ENCODE results near the gene CNTN5.

DNA sequence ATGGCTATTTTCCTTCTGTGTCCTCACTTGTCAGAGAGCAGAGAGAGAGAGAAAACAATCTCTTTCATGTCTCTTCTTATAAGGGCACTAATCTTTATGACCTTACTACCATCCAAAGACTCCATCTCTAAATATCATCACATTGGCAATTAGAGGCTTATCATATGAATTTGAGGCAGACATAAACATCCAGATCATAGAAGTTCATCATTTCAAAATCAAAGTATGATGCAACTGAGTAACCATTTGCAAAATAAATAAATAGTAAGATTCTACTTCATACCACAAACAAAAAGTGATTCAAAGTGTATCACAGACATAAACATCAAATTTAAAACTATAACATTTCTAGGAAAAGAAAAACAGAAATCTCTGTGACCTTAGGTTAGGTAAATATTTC lies 1161.6 kb downstream of the CNTN5 start:
- TF ChIP-seq, protein P1, sequence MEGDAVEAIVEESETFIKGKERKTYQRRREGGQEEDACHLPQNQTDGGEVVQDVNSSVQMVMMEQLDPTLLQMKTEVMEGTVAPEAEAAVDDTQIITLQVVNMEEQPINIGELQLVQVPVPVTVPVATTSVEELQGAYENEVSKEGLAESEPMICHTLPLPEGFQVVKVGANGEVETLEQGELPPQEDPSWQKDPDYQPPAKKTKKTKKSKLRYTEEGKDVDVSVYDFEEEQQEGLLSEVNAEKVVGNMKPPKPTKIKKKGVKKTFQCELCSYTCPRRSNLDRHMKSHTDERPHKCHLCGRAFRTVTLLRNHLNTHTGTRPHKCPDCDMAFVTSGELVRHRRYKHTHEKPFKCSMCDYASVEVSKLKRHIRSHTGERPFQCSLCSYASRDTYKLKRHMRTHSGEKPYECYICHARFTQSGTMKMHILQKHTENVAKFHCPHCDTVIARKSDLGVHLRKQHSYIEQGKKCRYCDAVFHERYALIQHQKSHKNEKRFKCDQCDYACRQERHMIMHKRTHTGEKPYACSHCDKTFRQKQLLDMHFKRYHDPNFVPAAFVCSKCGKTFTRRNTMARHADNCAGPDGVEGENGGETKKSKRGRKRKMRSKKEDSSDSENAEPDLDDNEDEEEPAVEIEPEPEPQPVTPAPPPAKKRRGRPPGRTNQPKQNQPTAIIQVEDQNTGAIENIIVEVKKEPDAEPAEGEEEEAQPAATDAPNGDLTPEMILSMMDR (IDR thresholded peaks at IDR 0.05 in 4 of 5, conservative IDR thresholded peaks at IDR 0.05 in 1 of 5), result no peak
- TF ChIP-seq POLR2A (IDR thresholded peaks at IDR 0.05), result no peak

Measured in gastrocnemius medialis (tissue), 4 donors.